GM19023 (cell line): Measurements from ENCODE around the gene PCCB.
"Not testable (repeated sequence)": the region's sequence is repeated elsewhere in the genome, so short reads cannot be mapped to it uniquely, and the experiment has no call there.

Experiments used
- ATAC-seq: cut with Tn5 transposase; IDR thresholded peaks from one replicate; pipeline ENCODE4 v1.9.1; 2021; ENCODE audit warnings: mild to moderate bottlenecking, moderate library complexity; ENCODE audit not compliant: unreplicated experiment

The PCCB gene

DNA sequence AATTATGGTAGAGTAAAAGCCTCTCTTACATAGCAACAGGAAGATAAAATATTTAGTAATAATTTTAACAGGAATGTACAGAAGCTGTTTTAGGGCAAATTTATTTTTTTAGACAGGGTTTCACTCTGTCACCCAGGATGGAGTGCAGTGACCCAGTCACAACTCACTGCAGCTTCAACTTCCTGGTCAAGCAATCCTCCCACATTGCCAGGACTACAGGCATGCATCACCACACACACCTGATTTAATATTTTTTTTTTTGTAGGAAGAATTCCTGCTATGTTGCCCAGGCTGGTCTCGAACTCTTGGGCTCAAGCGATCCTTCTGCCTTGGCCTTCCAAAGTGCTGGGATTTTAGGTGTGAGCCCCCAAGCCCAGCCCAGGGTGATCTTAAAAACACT, 61.1 kb downstream of the PCCB start:
- no peak for ATAC-seq

DNA sequence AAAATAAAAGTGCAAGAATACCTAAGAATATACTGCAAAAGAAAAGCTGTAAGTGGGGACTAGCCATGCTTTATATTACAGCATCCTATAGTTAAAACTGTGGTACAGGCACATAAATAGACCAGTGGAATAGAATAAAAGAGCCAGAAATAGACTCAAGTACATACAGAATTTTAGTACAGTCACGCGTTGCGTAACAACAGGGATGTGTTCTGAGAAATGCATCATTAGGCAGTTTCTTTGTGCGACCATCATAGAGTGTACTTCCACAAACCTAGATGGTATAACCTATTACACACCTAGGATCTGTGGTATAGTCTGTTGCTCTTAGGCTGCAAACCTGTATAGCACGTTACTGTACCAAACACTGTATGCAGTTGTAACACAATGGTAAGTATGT, 61.8 kb downstream of the PCCB start:
- no peak for ATAC-seq

DNA sequence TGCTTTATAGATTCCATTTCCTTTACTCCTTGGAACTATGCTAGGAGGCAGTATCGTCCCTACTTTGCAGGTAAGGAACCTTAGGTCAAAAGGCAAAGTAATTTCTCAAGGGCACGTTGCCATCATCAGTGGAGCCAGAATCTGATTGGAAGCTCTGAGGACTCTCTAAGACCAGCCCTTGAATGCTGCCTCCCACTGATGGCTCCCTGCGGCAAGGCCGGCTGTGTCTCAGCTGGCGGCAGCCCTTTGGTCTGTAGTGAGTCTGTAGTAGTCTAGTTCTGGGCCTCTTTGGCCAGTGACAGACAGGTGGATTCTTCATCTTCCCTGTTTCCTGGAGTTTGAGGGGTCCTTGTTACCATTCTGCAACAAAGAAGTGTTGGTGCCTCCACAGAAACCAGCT, 76.2 kb downstream of the PCCB start:
- no peak for ATAC-seq

DNA sequence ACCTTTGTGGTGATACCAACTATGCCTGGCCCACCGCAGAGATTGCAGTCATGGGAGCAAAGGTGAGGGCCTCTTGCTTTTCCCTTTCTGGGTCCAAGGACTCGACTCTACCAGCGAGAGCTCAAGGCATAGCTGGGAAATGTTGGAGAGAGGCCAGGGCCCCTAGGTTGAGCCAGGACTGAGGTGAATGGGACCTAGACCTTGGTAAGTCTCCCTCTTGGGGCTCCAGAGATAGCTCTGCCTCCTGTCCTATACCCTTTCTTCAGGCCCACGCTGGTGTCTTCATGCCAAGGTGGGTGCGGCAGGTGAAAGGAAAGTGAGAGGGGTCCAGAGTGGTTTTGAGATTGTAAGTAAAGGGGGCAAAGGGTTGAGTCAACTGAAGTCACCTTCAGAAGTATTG, 77.5 kb downstream of the PCCB start:
- no peak for ATAC-seq

DNA sequence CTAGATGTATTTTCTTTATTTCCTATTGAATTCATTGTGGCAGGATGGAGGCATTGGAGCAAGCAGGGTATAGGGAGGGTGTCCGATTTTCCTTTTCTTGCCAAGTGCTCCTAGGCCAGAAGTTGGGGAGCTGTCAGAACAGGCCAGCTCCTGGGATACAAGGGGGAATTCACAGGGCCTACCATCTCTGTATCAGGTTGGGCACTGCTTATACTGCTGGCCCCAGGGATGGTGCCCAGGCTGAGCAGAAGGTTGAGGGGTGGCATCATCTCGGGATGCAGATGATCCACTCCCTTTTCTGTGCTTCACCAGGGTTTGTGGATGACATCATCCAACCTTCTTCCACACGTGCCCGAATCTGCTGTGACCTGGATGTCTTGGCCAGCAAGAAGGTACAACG, 79.5 kb downstream of the PCCB start:
- ATAC-seq: no peak

DNA sequence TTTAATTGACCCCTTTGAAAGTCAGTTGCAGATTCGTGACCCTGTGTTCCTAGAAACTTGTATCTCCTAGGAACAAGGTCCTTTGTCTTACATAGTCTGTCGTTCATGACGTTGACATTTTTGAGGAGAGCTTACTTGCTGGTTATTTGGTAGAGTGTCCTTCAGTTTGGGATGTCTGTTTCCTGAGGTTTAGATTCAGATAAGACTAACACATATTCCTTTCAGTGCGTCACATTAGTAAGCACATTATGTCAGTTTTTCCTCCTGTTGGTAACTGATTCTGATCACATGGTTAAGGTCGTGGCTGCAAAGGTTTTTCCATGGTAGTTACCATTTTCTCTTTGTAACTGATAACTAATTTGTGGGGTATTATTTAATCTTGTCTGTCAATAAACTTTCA, 80.8 kb downstream of the PCCB start:
- no peak for ATAC-seq

DNA sequence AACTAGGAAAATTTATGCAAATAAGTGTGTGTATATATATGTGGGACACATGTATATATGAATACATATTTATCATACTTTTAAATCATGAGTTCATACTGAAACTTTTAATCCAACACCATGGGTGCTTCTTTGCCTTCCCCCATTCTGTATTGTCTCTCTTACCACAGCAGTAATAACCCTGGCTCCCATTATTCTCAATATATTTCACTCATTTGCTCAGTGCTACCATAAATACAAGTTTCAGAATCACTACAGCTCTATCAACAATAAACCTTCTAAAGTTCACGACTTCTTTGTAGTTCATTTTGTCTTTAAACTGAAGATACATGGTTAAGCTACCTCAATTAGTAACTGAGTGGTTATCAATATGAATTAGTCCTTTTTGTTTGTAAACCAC, 82.2 kb downstream of the PCCB start:
- ATAC-seq: no peak

DNA sequence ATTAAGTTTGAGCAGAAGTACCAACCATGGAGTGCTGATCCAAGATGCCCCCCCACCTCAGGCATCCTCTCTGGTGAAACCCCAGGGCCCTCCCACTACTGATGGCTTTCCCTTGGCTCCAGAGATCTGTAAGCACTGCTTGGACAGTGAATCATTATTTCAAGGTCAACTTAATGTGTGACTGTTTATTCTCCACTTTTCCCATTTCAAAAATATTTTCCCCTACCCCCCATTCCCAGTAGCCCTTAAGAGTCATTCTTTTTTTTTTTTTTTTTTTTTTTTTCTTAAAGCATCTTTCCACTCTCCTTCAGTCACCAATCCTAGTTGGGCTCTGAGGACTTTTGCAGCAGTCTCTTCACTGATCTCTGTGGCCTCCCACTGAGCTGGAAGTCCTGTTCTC, 82.6 kb downstream of the PCCB start:
- ATAC-seq: no peak

DNA sequence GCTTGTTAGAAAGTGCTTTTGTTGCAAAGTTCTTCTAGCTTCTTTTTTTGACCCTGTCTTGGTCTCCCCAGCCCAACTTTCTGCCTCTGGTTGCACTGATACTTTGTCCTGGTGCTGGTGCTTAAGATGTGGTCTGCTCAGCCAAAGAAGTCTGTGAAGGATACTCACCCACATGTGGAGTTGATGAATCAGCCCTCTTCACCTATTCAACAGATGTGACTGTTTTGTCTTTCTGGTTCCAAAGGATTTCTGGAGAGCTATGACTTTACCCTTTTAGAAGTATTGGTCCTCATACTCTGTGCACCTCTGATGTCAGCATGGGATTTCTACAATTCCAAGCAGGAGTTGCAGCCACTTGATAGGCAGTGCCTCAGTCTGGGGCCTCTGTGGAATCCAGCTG, 84.1 kb downstream of the PCCB start:
- no peak for ATAC-seq

DNA sequence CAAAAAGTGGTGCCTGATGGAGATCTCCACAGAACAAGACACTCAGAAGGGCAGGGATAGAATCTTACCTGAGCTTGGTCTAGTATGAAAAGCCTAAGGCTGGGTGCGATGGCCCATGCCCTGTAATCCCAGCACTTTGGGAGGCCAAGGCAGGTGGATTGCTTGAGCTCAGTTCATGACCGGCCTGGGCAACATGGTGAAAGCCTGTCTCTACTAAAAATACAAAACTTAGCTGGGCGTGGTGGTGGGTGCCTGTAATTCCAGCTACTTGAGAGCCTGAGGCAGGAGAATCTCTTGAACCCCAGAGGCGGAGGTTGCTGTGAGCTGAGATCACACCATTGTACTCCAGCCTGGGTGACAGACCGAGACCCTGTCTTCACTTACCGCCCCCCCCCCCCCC, 84.6 kb downstream of the PCCB start:
- not testable (repeated sequence) for ATAC-seq

DNA sequence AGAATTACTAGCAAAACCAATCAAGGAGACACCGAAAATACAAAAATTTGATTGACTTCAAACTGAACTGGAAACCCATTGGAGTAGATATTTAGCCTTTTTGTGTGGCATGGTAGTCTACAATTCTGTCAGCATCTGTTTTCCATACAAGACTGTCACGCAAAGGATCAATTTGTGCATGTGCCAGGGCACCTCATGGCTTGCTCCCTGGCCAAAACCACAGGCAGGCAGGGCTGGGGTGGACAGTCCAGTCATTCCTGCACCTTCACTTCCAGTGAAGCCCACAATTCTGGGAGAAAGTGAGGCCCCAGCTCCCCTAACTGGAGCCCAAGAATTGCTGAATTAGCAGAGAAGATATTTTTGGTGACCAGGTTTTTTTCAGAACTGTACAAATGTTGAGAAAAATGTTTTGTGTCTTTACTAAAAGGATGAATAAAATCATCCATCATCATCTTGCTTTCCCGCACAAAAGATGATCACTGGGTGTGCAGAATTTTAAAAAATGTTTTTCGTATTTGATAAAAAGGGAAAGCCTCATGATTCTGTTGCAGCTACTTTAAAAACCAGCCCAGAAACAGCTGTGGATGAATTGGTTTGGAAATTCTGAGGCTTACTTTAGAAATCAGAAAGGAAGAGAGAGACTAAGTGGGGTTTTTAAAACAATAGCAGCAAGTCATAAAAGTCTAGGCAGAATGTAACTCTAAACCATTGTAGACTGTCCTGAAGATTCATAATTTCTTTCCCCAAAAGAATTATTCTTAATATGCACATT, 86.4 kb downstream of the PCCB start:
- no peak for ATAC-seq

DNA sequence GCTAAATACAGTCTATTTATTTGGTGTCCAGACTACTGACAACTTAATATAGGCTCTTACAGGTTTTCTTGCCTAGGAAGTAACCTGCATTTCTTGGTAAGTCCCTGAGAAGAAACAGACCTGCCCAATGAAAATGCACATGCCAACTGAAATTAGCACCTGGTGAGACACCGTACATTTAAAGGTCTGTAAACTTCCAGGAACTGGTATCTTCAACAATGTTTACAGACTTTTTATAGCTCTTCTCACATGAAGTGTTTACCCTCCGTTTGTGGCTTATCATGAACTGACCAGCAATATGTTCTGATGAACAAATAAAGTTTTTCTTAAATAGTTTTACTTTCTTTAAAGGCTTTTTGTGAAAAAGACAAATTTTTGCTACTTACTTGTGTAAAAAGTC, 93.3 kb downstream of the PCCB start:
- ATAC-seq: no peak

DNA sequence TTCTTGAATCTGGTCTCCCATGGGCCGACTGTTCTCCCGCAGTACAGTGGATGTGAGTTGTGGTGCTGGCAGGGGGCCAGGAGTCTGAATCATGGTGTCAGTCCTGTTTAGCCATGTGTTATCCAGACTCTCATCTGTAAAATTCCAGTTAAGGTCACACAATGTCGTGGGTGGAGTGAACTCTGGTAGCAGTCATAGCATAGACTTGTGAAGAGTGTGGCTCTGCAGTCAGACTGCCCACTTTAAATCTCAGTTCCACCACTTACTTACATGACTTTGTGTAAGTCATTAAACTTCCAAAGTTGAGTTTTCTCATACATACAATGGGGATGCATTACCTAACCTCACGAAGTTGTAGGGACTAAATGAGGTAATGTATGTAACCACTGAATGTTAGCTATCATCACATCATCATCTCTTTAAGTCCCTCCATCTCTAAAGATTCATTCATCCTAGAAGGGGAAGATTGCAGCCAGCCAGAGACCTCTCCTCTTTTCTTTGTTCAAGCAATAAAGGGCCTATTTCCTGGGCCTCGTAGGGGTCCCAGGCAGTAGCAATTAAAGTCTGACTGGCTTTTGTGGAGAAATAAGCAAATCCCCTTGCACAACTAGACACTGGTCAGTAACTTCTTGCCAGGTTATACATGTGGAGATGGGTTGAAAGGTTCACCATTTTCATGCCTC, 93.9 kb downstream of the PCCB start:
- no peak for ATAC-seq

DNA sequence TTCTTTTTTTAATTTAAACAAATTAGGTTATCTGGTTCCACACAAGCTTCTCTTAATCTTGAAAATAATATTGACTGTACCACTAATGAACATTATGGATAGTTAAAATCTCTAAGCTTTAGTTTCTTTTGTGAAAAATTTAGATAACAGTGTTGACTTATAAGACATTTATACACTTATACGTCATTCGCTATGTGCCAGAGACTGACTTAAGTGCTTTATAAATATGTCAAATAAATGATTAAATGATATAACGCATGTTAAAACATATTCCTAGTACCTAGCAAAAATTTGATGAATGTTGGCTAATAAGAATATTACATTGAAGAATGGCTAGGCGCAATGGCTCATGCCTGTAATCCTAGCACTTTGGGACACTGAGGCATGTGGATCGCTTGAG, 96.3 kb downstream of the PCCB start:
- no peak for ATAC-seq

DNA sequence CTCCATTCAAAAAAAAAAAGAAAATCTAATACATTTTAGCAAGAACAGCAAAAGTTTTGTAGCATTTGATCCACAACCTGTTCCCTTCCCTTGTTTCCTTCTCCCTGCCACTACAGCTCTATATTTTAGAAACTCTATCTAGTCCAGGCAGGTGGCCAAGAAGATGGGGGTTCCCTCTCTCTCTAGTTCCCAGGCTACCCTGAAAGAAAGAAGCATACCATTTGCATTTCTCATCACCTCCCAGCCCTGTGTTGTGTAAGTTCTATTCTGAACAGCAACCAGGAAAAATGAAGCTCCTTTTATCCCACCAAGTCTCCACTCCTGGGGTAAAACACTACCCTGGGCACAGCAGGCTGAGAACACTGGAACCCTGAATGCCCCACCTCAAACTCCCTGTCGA, 100.0 kb downstream of the PCCB start:
- no peak for ATAC-seq

DNA sequence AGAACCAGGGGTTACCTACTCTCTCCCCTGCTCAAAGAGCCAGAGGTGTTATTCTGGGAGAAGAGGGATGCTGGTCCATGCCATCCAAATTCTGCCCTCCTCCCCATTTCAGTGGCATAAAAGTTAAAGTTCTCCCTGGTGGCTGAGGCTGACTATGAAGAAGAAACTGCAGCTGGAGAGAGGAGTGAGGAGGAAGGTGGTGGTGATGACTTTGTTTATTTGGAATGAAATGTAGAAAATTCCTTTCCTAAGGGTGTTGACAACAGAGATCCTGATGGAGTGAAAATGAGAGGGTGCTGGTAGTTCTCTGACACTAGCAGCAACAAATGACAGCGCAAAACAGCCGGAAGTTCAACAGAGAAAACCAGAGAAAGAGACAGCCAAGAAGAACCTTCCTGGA, 100.4 kb downstream of the PCCB start:
- no peak for ATAC-seq

DNA sequence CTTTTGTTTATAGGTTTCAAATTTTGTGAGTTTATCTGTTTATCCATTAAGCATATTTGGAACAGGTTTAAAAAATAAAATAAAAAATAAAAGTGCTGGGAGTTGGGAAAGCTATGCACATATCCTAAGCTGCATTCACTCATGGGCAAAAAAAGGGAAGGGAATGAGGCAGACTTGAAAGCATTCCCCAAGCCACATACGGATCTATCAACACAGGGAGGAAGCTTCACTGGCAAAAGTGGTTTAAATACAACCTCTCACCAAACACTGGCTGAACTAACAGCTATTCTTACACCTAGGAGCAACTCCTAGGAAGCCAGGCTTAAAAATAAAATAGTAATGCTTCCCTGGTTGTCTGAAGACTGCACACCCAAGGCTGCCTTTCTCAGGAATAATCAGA, 101.2 kb downstream of the PCCB start:
- no peak for ATAC-seq

DNA sequence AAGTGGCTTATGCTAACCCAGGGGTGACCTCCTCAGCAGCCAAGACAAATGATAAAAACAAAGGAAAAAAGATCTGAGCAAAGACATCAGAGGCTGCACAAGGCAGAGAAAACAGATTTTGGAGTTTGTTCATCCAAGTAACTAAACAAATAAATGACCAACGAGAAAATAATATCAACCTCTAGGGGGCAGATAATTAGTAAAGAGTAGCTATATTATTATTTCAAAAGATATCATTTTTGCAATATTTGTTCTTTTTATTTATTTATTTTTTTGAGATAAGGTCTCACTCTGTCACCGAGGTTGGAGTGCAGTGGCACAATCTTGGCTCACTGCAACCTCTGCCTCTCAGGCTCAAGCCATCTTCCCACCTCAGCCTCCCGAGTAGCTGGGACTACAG, 101.8 kb downstream of the PCCB start:
- ATAC-seq: no peak

DNA sequence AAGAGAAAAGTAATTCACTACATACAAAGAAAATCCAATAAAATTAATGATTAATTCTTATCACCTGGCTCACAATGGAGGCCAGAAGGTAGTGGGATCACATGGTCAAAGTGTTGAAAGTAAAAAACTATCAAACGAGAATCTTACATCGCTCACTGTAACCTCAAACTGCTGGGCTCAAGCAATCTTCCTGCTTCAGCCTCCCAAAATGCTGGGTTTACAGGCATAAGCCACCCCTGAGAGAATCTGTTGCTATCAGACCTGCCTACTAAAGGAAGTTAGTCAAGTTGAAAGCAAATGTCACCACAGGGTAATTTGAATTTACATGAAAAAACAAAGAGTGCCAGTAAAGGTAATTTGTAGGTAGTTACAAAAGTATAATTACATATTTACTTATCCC, 103.3 kb downstream of the PCCB start:
- ATAC-seq: peak; percentile 63

DNA sequence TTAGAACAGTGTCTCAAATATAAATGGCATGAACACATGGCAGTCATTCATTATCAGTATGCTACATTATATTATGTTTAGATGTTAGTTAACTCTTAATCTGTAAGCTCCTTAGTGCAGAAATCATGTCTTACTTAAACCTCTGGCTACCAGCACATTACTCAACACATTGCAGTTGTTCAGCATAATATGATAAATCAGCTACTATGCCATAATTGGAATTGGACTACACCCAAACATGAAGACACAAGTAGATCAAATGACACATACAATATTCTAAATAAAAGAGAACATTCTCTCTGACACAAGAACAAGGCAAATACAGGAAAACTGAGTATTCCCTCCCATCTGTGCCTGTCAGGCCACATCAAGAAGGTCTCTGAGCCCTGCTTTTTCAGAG, 116.1 kb downstream of the PCCB start:
- no peak for ATAC-seq

DNA sequence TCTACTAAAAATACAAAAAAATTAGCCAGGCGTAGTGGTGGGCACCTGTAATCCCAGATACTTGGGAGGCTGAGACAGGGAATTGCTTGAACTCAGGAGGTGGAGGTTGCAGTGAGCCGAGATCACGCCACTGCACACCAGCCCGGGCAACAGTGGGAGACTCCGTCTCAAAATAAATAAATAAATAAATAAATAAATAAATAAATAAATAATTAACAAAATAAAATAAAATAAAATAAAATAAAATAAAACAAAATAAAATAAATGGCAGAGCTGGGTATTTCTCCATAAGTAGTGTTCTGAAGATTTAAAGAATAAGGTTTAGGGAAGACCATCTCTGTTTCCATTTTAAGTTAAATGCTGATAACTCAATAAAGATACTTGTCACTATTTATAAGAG, 125.7 kb downstream of the PCCB start:
- ATAC-seq: not testable (repeated sequence)

DNA sequence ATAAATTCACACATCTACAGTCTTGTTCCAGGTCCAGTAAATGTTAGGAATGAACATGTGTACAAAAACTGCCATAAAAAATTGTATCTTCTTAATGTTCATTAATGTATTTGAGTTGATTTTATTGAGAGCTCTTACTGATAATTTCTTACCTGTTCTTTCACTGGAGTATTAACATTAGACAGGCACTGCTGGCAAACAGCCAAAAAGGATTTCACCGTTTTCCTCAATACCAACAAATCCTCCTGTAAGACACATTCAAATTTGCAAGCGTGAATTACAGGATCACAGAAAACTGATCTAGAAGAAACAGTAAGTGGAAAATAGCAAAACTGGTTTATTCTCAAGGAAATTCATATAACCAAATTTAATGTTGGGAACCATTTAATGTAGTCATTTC, 127.4 kb downstream of the PCCB start:
- ATAC-seq: no peak

DNA sequence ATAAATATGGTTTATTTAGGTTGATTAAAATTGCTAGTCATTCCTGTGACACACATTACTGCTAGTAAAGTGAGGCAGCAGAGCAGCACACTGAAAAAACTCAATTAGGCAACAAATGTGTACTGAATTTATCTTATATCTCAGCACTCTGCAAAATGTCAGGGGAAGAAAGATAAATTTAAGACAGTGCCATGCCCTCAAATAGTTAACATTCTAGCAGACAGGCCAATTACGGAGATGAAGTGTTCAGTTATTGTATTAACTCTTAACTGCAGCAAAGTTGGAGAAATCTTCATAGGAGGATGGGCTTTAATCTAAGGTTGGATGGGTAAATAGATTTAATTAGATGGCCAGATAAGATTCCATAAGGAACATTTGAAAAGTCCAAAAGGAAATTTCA, 127.9 kb downstream of the PCCB start:
- no peak for ATAC-seq
